ENCODE measurements around the gene HOXA3.

Gene HOXA3

GRCh38 chr7:27101171-27101956 is 51.0 kb downstream of the HOXA3 start:
- no peak for DNase-seq

GRCh38 chr7:27100694-27101170 is 51.7 kb downstream of the HOXA3 start:
- no peak for DNase-seq

- no peak for DNase-seq
These were observed 52.7 kb downstream of the HOXA3 start for GRCh38 chr7:27099453-27100370.

GRCh38 chr7:27098578-27099451 is 53.6 kb downstream of the HOXA3 start:
- DNase-seq = peak; percentile 79

GRCh38 chr7:27097686-27098577 is 54.5 kb downstream of the HOXA3 start:
- peak; percentile 29 for DNase-seq

- DNase-seq = peak; percentile 26
These were observed 55.4 kb downstream of the HOXA3 start for GRCh38 chr7:27096768-27097514.

GRCh38 chr7:27095897-27096767 is 56.3 kb downstream of the HOXA3 start, which contains the start of gene HOXA1:
Gene HOXA1, minus strand, starts transcription at chr7:27096000. Its CDS starts 88 bp downstream, at chr7:27095912.
- DNase-seq = peak; percentile 88

GRCh38 chr7:27095050-27095896 is 57.1 kb downstream of the HOXA3 start:
- DNase-seq = no peak

- DNase-seq = no peak
These were observed 57.9 kb downstream of the HOXA3 start for GRCh38 chr7:27094304-27095049.

GRCh38 chr7:27093184-27093895 is 59.0 kb downstream of the HOXA3 start:
- DNase-seq = no peak

- no peak for DNase-seq
These were observed 59.6 kb downstream of the HOXA3 start for GRCh38 chr7:27092819-27093110.

- no peak for DNase-seq
These were observed 60.2 kb downstream of the HOXA3 start for GRCh38 chr7:27091941-27092818.

- no peak for DNase-seq
These were observed 61.3 kb downstream of the HOXA3 start for GRCh38 chr7:27091105-27091504.

- DNase-seq = no peak
These were observed 64.1 kb downstream of the HOXA3 start for GRCh38 chr7:27088002-27088922.

- no peak for DNase-seq
These were observed 68.7 kb downstream of the HOXA3 start for GRCh38 chr7:27083646-27084045.
